Amniotic epithelial cell (primary cell): ENCODE results near the gene FCHO1.
A peak's percentile ranks its signal among the peaks of the same experiment; 100 is the strongest.
"Not testable (repeated sequence)": the region's sequence is repeated elsewhere in the genome, so short reads cannot be mapped to it uniquely, and the experiment has no call there.

Source experiments
- DNase-seq: peaks from one replicate; pipeline ENCODE4 v3.0.0-alpha.2; 2010; ENCODE audit warnings: low read depth

The FCHO1 gene

DNA sequence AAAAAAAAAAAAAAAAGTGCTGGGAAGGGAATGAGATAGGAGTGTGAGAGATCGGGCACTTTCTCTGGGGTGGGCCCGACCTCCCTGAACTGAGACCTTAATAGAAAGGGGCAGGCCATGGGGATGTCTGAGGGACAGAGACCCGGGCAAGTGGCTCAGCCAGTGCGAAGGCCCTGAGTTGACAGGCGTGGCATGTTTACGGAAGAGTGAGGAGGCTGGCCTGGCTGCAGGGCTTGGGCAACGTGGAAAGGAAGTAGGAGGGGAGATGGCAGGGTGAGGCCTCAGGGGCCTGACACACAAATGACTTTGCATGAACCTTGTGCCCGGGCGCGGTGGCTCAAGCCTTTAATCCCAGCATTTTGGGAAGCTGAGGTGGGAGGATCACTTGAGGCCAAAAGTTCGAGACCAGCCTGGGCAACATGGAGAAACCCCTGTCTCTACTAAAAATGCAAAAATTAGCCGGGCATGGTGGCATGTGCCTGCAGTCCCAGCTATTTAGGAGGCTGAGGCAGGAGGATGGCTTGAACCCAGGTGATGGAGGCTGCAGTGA lies 13.9 kb downstream of the FCHO1 start:
- peak; percentile 31 for DNase-seq

DNA sequence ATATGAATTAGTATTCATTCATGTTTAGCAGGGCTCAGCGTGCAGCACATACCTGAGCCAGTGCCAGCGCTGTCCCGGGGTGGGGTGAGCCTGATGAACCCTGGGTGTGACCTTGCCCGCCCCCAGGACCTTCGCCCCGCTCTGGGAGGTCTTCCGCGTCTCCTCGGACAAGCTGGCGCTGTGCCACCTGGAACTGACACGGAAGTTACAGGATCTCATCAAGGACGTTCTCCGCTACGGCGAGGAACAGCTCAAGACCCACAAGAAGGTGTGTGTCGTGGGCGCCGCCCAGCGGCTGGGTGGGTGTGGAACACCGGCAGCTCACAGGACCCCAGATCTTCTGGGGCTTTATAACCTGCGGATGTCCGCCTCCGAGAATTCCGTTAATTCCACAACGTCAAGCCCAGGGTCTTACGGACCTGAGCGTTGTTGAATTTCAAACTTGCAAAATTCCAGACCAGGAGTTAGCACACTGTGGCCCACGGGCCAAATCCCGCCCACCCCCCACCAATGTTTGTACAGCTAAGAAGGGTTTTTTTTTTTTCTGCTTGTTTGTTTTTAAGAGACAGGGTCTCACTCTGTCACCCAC lies 15.4 kb downstream of the FCHO1 start:
- peak; percentile 85 for DNase-seq

DNA sequence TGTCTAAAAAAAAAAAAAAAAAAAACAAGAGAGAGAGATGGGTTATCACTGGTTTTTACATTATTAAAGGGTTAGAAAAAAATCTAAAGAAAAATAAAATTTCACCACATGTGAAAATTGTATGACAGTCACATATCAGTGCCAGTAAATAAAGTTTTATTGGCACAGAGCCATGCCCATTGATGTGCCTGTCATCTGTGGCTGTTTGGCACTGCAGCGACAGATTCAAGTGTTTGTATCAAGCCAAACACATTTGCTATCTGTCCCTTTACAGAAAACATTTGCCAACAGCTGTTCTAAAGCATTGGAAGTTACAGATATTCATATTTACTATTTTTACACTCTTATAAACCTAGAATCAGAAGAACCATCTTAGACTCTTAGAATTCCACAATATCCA lies 16.3 kb downstream of the FCHO1 start:
- no peak for DNase-seq

DNA sequence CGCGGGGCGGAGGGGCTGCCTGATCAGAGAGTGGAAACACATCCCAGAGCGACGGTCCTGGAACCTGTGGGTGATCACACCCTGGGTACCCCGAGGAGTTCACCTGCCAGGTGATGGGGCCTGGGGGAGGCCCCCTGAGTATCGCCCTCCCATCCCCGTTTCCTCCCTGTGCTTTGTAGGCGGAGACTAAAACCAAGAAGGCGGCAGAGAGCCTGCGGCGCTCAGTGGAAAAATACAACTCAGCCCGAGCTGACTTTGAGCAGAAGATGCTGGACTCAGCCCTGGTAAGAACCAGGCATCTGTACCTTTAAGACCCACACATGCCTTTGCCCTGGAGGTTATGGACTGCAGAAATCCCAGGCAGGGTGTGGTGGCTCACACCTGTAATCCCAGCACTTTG lies 19.3 kb downstream of the FCHO1 start:
- DNase-seq: no peak

DNA sequence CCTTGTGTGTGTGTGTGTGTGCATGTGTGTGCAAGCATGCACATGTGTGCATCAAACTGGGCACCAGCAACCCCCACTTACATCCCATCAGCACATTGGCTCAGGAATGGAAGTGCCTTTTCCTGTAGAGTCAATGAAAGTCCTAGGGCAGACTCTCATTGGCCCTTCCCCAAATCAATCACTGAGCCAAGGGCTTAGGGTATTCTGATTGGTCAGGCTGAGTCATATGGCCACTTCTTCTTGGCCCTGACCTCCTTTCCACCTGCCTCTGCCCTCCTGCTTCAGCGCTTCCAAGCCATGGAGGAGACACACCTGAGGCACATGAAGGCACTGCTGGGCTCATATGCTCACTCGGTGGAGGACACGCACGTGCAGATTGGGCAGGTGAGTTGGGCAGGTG lies 20.9 kb downstream of the FCHO1 start:
- DNase-seq: peak; percentile 48

DNA sequence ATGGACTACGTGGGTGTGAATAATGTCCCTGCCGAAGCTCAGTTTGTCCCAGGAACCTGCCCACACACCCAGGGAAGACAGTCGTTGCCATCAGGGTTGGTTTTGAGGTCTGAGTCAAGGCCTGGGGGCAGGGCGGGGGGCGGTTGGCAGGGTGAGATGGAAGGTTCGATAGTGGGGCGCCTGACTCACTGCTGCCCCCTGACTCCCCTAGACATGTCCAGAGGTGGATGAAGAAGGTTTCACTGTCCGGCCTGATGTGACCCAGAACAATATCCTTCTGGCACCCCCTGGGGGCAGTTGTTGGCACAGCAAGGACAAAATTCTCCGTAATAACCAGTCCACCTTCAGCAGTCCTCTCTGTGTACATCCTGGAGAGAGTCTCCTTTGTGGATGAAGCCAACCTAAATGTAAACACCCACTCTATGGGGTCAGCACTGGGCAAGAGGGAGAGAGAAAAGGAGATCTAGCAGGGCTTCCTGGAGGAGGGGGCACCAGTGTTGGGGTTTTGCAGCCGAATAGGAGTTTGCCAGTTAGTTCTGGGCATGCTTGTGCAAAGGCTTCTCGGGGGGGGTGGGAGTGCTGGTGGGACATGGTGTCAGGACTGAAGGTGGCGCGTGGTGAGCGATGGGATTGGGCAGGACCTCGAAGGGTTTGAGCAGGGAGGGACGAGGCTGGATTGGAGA lies 24.1 kb downstream of the FCHO1 start:
- peak; percentile 24 for DNase-seq

DNA sequence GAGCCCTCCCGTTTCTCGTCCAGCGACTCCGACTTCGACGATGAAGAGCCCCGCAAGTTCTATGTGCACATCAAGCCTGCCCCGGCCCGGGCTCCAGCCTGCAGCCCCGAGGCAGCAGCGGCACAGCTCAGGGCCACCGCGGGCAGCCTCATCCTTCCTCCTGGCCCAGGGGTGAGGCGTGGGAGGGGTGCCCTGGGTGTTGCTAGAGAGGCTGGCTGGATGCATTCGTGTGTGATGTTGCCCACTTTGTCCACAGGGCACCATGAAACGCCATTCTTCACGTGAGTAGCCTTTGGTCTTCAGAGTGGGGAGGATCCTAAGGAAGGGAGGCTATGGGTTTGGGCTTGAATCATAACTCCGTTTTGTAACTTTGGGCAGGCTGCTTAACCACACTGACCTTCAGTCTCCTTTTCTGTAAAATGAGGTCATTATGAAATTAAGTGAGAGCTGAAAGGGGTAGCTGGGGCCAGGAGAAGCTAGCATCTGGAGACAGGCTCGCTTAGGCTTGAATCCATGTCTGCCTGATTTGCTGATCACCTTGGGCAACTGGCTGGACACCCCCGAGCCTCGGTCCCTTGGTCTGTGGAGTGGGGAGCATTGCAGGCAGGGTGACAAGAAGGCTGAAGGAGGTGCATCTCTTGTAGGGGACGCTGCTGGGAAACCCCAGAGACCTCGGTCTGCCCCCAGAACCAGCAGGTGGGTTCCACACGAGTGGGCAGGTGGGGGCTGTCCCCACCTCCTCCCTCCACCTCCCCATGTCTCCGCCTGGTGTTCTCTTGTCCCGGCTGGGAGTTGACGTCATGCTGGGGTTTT lies 24.9 kb downstream of the FCHO1 start:
- DNase-seq: peak; percentile 80

DNA sequence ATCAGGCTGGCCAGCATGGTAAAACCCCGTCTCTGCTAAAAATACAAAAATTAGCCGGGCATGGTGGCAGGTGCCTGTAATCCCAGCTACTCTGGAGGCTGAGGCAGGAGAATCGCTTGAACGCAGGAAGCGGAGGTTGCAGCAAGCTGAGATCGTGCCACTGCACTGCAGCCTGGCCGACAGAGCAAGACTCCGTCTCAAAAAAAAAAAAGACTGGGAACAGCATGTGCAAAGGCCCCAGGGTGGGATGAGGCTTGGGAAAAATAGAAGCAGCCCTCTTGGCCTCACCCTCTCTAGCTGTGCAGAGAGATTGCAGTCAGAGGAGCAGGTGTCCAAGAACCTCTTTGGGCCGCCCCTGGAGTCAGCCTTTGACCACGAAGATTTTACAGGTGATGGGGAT lies 26.6 kb downstream of the FCHO1 start:
- not testable (repeated sequence) for DNase-seq

DNA sequence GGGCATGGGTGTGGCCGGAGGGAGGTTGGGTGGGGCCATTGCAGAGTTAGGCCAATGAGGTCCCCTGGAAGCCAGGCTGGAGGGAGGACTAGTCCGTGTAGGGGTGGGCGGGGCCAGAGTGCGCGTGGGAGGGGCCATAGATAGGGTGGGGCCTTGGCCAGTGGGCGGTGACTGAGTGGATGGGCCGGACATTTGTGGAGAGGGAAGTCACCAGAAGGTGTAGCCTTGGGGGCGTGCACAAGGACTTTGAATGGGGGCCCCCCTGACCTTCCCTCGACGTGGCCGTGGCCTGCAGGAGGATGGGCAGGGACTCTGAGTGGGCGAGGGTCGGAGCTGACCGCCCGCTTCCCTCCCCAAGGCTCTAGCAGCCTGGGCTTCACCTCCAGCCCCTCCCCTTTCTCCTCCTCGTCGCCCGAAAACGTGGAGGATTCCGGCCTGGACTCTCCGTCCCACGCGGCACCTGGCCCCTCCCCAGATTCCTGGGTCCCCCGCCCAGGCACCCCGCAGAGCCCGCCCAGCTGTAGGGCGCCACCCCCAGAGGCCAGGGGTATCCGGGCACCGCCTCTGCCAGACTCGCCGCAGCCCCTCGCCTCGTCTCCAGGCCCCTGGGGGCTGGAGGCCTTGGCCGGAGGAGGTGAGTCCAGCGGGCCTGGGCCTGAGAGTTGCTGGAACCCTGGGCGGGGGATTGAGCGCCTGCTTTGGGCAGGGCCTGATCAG lies 27.1 kb downstream of the FCHO1 start:
- peak; percentile 59 for DNase-seq

DNA sequence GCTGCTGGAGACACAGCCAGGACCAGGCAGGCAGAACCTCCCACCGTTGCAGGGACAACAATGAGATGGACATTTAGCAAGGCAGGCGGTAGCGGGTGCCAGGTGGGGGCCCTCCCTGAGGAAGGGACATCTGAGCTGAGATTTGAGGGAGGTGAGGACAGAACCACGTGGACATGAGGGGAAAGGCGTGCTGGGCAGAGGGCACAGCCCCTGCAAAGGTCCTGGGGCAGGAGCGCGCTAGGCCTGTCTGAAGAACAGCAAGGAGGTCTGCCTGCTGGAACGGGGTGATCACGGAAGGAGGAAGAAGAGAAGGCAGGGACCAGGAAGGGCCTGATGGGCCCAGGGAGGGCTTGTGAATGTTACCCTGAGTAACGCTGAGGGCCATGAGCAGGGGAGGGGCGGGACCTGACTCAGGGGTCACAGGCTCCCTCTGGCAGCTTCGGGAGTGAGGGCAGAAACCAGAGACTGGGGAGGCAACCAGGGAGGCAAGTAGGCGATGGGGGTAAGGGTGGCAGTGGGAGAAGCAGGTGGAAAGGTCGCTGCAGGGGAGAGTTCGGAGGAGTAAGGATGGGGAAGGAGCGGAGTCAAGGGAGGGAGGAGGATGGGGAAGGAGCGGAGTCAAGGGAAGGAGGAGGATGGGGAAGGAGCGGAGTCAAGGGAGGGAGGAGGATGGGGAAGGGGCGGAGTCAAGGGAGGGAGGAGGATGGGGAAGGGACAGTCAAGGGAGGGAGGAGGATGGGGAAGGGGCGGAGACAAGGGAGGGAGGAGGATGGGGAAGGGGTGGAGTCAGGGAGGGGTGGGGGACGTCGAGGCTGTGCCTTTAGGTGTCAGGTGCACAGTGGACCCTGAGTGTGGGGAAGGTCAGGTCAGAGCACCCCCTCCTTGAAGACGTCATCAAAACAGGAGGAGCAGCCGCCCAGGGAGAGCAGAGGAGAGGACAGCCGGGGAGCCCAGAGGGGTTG lies 28.0 kb downstream of the FCHO1 start:
- peak; percentile 84 for DNase-seq

DNA sequence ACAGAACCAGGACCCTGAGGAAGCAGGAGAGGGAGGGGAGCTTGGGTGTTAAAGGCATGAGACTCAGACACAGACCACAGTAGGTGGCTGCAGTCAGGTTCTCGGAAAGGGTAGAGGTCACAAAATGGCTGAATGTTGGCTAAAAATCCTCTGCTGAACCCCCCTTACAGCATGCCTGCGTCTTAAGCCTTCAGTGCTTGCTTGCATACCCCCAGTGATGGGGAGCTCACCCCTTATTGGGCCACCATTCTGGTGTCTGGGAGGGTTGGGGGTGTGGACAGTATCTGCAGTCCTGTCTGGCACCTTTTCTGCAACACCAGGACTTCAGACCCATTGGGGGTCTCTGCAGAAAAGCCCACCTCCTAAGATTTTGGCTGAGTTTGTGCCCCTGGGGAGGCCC lies 29.5 kb downstream of the FCHO1 start:
- DNase-seq: no peak

DNA sequence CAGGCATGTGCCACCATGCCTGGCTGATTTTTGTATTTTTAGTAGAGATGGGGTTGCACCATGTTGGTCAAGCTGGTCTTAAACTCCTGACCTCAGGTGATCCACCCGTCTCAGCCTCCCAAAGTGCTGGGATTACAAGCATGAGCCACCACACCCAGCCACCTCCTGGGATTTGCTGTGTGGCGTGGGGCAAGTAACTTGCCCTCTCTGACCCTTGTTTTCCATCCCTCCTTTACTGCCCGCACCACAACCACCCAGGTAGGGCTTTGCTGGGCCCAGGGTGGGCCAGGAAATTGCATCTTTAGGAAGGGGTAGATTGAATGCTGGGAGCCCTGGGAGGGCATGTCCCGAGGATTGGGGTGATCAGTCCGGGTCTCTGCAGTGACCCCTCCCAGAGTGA lies 32.4 kb downstream of the FCHO1 start:
- not testable (repeated sequence) for DNase-seq

DNA sequence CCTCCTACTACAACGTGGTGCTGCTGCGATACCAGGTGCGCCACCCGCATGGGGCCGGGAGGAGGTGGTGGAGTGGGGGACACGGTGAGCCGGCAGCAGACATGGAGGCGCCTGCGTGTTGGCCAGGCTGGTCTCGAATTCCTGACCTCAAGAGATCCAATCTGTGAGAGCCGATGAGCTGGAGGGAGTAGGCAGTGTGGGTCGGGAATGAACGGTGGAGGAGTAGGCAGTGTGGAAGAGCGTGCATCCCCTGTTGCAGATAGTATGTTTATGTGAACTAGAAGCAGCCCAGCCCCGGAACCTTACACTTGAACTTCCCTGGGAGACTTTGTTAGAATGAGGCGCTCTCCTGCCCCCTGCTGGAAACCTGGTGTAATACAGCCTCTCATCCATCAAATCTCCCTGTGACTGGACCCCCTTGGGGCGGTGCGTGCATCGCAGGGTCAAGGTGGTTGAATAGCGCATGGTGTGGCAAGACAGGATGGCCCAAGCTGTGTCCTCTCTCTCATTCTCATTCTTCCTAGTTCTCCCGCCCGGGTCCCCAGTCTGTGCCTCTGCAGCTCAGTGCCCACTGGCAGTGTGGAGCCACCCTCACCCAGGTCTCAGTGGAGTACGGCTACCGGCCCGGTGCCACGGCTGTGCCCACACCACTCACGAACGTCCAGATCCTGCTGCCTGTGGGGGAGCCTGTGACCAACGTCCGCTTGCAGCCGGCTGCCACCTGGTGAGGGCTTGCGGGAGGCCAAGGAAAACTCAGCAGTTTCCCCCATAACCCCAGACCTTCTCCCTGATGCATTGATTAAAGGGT lies 33.1 kb downstream of the FCHO1 start:
- DNase-seq: peak; percentile 63

DNA sequence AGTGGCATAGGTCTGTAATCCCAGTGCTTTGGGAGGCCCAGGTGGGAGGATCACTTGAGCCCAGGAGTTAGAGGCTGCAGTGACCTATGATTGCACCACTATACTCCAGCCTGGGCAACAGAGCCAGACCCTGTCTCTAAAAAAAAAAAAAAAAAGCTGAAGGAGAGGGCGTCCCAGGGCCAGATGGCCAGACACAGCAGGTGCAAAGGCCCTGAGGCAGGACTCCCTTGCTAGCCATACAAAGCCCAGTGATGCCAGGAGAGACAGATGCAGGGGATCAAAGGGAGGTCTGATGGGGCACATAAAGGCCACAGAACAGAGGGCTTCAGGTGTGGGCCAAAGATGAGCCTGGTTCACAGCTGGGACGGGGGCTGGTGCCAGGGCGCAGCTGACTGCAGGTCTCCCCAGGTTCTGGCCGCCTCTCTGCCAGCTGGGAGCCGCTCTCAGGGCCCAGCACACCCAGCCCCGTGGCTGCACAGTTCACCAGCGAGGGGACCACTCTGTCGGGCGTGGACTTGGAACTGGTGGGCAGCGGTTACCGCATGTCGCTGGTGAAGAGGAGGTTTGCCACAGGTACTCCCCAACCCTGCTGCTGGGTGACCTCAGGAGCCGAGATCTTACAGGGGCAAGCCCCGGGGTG lies 36.1 kb downstream of the FCHO1 start:
- no peak for DNase-seq

DNA sequence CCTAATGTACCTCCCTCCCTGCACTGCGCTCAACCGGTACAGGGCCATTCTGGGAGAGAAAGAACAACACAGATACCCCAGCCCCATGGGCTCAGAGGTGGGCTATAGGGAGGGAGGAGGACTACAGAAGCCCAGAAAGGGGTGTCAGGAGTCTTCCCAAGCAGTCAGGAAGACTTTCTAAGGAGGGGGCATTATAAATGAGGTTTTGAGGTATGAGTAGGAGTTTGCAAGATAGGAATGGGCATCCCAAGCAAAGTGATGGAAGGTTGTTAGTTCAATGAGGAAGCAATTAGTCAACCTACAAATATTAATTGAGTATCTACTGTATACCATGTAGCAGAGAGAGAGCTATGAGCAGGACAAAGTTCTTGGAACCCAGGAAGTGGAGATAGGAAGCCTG lies 37.4 kb downstream of the FCHO1 start:
- DNase-seq: no peak

DNA sequence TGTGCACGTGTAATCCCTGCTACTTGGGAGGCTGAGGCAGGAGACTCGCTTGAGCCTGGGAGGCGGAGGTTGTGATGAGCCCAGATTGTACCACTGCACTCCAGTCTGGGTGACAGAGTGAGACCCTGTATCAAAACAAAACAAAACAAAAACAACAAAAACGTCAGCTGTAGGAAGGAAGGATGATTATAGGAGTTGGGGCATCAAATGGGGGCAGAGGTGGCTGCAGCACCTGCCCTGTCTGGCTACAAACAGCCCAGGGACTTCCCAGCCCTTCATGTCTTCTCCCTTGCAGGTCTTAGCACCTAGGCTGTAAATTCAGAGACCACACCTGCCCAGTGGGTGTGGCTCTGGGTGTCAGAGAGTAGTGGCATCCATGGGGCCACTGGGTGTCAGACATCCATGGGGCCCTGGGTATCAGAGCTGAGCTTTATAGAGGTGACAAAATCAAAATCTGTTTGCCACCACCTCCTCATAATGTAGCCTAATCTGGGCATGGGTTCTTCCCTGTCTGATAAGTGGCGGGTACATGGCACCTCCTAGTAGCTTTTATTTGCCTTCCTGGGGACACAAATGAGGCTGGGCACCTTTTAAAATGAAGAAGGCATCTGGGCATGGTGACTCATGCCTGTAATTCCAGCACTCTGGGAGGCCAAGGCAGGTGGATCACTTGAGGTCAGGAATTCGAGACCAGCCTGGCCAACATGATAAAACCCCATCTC lies 38.9 kb downstream of the FCHO1 start:
- DNase-seq: no peak

DNA sequence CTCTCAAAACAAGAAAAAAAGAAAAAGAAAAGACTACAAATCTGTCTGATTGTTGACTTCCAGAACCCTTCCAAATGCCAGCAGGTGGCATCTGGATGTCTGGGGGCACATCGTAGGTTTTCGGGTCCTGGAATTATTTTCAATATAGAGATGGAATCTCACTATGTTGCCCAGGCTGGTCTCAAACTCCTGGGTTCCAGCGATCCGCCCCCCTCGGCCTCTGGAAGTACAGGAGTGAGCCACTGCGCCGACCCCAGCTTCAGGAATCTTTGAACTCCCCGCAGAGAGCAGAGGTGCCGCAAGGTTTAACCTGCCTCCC lies 43.1 kb downstream of the FCHO1 start:
- DNase-seq: no peak

DNA sequence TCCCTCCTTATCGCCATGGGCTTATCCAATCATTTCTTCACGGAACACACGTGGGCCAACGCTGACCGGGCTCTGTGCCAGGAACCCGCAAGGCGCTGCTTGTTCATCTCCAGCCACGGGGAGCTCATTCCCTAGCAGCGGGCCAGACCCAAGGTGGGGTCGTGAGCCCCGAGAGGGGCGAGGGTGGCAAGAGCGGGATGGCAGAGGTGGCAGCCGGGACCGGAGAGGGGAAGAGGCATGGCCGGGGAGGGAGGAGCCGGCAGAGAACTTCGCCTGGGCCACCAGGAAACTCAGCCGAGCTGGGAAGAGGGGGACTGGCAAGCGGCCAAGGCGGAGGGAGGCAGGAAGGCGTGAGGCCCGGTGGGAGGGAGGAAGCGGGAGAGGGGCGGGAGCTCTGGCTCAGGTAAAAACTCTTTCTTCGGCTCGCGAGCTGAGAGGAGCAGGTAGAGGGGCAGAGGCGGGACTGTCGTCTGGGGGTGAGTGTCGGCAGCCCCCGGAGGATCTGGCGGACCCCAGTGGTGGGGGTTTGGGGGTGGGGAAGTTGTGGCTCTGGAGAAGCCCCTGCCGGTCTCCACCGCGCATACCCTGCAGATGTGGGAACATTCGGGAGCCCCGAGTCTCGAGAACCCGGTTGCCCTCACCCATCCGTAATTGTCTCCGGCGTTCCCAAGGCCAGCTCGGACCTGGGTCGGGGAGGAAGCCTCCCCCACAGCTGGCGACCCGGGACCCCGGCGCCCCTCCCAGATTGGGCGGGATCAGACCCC lies 43.6 kb downstream of the FCHO1 start, which contains the start of gene B3GNT3:
B3GNT3 (plus strand) TSS at position 408 of the 764 bp plus-strand sequence. CDS start 12,670 bp downstream, outside the sequence.
- no peak for DNase-seq
